HepG2 (cell line): Measurements from ENCODE around the gene PTPA. TPM values are rescaled to one million over a fixed set of nuclear protein-coding genes. Genes with fewer than 3 reads are reported as not detected.

Experiments used
- ATAC-seq: fragments of 200-7000 bp; cut with Tn5 transposase; 3 replicates; pipeline ENCODE4 v1.9.1; 2020; ENCODE audit warnings: mild to moderate bottlenecking, moderate library complexity
- BruUV-seq: library from RNA; stranded (reverse); fragments of 400-500 nt; replicated peaks from 2 replicates; lab custom pipeline; 2021; lab: Mats Ljungman, UMichigan
- CTCF ChIA-PET: fragments of 300-600 bp; formaldehyde crosslinking; extraction: SDS; loops from one replicate; lab custom pipeline; 2021; ENCODE audit warnings: low total read pairs, inconsistent platforms, low intra/inter-chr PET ratio; lab: Yijun Ruan, JAX
- POLR2A ChIA-PET: fragments of 350-600 bp; sonication (Branson Sonifier 250); formaldehyde crosslinking; loops from one replicate; lab custom pipeline; 2020; ENCODE audit warnings: antibody characterized with exemption, inconsistent platforms; lab: Yijun Ruan, JAX
- DNase-seq: peaks from one replicate; pipeline ENCODE4 v3.0.0-alpha.2; 2015; ENCODE audit warnings: low spot score
- FAIRE-seq: peaks from 3 replicates; lab custom pipeline; 2011; peaks lifted over from hg19 to GRCh38; lab: Jason Lieb, UNC
- H2AFZ ChIP-seq: one replicate; pipeline ENCODE4 v1.6.1; 2011; ENCODE audit warnings: low read length, inconsistent platforms
- H3K27ac ChIP-seq: fragments of 300-600 bp; 3 replicates; pipeline ENCODE4 v1.8.0; 2011; ENCODE audit warnings: mixed run types, mild to moderate bottlenecking, mixed read lengths, low read length, inconsistent platforms; ENCODE audit not compliant: insufficient read depth; ENCODE audit errors: extremely low read length
- H3K27me3 ChIP-seq, 2 experiments: fragments of 200-600 bp in 1 of 2; 2 replicates in 1 of 2; 3 replicates in 1 of 2; pipeline versions ENCODE4 v1.6.0 to v1.8.0; 2011; ENCODE audit warnings: low read length in 2 of 2, mild to moderate bottlenecking in 2 of 2, moderate library complexity in 2 of 2, inconsistent platforms in 1 of 2; ENCODE audit not compliant: insufficient read depth in 2 of 2, control insufficient read depth in 1 of 2
- H3K36me3 ChIP-seq, 2 experiments: fragments of 200-600 bp in 1 of 2; replicated peaks in 1 of 2; 2 replicates in 1 of 2; 3 replicates in 1 of 2; pipeline versions ENCODE4 v1.5.1 to v1.8.0; 2011; ENCODE audit warnings: low read length in 2 of 2, inconsistent platforms in 1 of 2; ENCODE audit not compliant: insufficient read depth in 2 of 2, control insufficient read depth in 1 of 2
- H3K4me1 ChIP-seq: 2 replicates; pipeline ENCODE4 v1.5.1; 2012; ENCODE audit warnings: low read length, inconsistent platforms; ENCODE audit not compliant: insufficient read depth
- H3K4me2 ChIP-seq: 2 replicates; pipeline ENCODE4 v1.6.0; 2011; ENCODE audit warnings: low read depth, low read length, inconsistent platforms
- H3K4me3 ChIP-seq, 3 experiments: fragments of 200-600 bp in 1 of 3; sonication (generic), shearing (Covaris generic) in 1 of 3; replicated peaks in 1 of 3; 2 replicates each; pipeline ENCODE4 v1.5.1; 2011 to 2016; ENCODE audit warnings: low read length in 3 of 3, inconsistent platforms in 2 of 3, low read depth in 2 of 3, mild to moderate bottlenecking in 2 of 3, control low read depth in 1 of 3, mixed read lengths in 1 of 3; ENCODE audit not compliant: insufficient read depth in 1 of 3
- H3K79me2 ChIP-seq: one replicate; pipeline ENCODE4 v1.6.1; 2011; ENCODE audit warnings: low read length, inconsistent platforms; ENCODE audit not compliant: insufficient read depth
- H3K9ac ChIP-seq: 2 replicates; pipeline ENCODE4 v1.6.0; 2011; ENCODE audit warnings: mild to moderate bottlenecking, low read depth, low read length, inconsistent platforms; ENCODE audit not compliant: insufficient read depth
- H3K9me3 ChIP-seq: 2 replicates; pipeline ENCODE4 v1.5.1; 2012; ENCODE audit warnings: mild to moderate bottlenecking, low read length
- H4K20me1 ChIP-seq: 2 replicates; pipeline ENCODE4 v1.6.0; 2011; ENCODE audit warnings: inconsistent platforms, mild to moderate bottlenecking, low read length, moderate library complexity; ENCODE audit not compliant: insufficient read depth
- ATF1 ChIP-seq: IDR thresholded peaks from 2 replicates; pipeline ENCODE4 v1.6.1; 2016; ENCODE audit warnings: mild to moderate bottlenecking, control low read depth
- HNF1B ChIP-seq: sonication (generic); formaldehyde crosslinking; IDR thresholded peaks from 2 replicates; pipeline ENCODE4 v1.5.1; 2020; ENCODE audit warnings: mild to moderate bottlenecking, moderate library complexity, missing genetic modification reagents
- MYC ChIP-seq: sonication (generic); formaldehyde crosslinking; IDR thresholded peaks from 2 replicates; pipeline ENCODE4 v1.9.0; 2021; ENCODE audit warnings: missing genetic modification reagents, borderline replicate concordance
- ZMAT3 ChIP-seq: sonication (generic); formaldehyde crosslinking; conservative IDR thresholded peaks from 2 replicates; pipeline ENCODE4 v1.7.0; 2021; ENCODE audit warnings: missing genetic modification reagents
- WGBS: methylation state at CpG from one replicate; pipeline ENCODE4 v1.1.6; 2017; ENCODE audit warnings: low lambda C conversion rate; 5-methylcytosine and 5-hydroxymethylcytosine counted together
- in situ Hi-C: cut with HindIII; loops from 2 replicates; pipeline ENCODE4 v1.10.0; 2017; ENCODE audit warnings: low pct_unique_long_range_greater_than_20kb; ENCODE audit not compliant: extremely low pct_ligation_motif_present
- intact Hi-C: fragments of 100-400 bp; cut with micrococcal nuclease; formaldehyde crosslinking; loops from one replicate; pipeline ENCODE4 v1.10.0; 2022; ENCODE audit not compliant: unreplicated experiment
- polyA plus RNA-seq, 8 experiments: library from polyadenylated mRNA; depleted of rRNA in 3 of 8; stranded (reverse) in 7 of 8; unstranded in 1 of 8; fragments of >200 nt; fragmentation: Illumina TruSeq in 4 of 8; extraction: Trizol in 4 of 8; gene quantifications; 2 replicates each; pipeline versions ENCODE4 v1.2.1 to v1.2.3, GENCODE V29; 2011 to 2016; ENCODE audit warnings: low read depth in 4 of 8, missing spikeins in 1 of 8, mixed read lengths in 1 of 8; ENCODE audit not compliant: insufficient read depth in 1 of 8
- total RNA-seq, 5 experiments: library from RNA; depleted of rRNA; stranded (reverse); fragments of >200 nt; fragmentation: Illumina TruSeq; extraction: Trizol; gene quantifications; 2 replicates each; pipeline ENCODE4 v1.2.3, GENCODE V29; 2016; ENCODE audit warnings: low read depth in 1 of 5
- TF ChIP-seq, protein P1 (sequence below), 2 experiments: sonication (generic) in 1 of 2; formaldehyde crosslinking in 1 of 2; IDR thresholded peaks; 2 replicates each; pipeline versions ENCODE4 v1.4.0 to v1.6.1; 2016 to 2020; ENCODE audit warnings: borderline replicate concordance in 1 of 2, low read depth in 1 of 2, mild to moderate bottlenecking in 1 of 2, missing genetic modification reagents in 1 of 2

Gene PTPA
- total and polyA plus RNA-seq, 2 of the 13 experiments (the other 11 are each of a cell fraction or from before 2014, with no cell fraction given), result 79.3 to 105 TPM

GRCh38 chr9:129142138-129142935 lies 31.1 kb downstream of the PTPA start:
- no TSS peak for BruUV-seq
- no peak for TF ChIP-seq ZMAT3 (CRISPR knock-in tag)
- TF ChIP-seq MYC (CRISPR knock-in tag), result peak; percentile 28; the same call in 1 of the 2 replicates
- no peak for ATAC-seq
- no peak for FAIRE-seq
- Histone ChIP-seq H3K79me2 (peaks cover 6% of the 10 kb centered on the region), H3K27me3 (no peaks in the 10 kb centered on the region), H2AFZ (no peak overlapping the region), H3K4me3 (no peak overlapping the region), H3K36me3 (peaks cover 8 to 45% of the 10 kb centered on the region in 2 experiments), H3K9ac (no peak overlapping the region), H4K20me1 (no peaks in the 10 kb centered on the region), H3K9me3 (no peaks in the 10 kb centered on the region), H3K27ac (no peak overlapping the region), H3K4me1 (peaks cover 64% of the 10 kb centered on the region), H3K4me2 (no peak overlapping the region)
- WGBS, result 96% methylated on average over 11 of the region's 15 CpGs
- CTCF ChIA-PET, result no interaction called here
- intact Hi-C loops (loop anchor here (5.0 kb wide), 1 partner anchor 35 kb away; the partner anchor contains the start of gene IER5L), in situ Hi-C loops (loop anchor here (5.0 kb wide), 2 partner anchors 35 to 480 kb away; partner anchors contain the start of genes C9orf50 and IER5L)
- POLR2A ChIA-PET, result interaction anchor here (0.9 to 1.8 kb wide), 4 partner anchors 32 to 478 kb away, joined by 3 to 6 read pairs (median 4); partner anchors contain the start of genes C9orf50 and IER5L
- DNase-seq, result no peak

- Histone ChIP-seq H3K27ac (no peak overlapping the region), H3K9me3 (no peaks in the 10 kb centered on the region), H4K20me1 (no peaks in the 10 kb centered on the region), H3K4me1 (peaks cover 64% of the 10 kb centered on the region), H3K4me3 (no peak overlapping the region), H3K36me3 (peaks cover 7 to 35% of the 10 kb centered on the region in 2 experiments), H3K9ac (no peak overlapping the region), H2AFZ (no peak overlapping the region), H3K27me3 (no peaks in the 10 kb centered on the region), H3K4me2 (0 out of 2 replicates have a peak overlapping the region, but pooled peaks have one; percentile 1), H3K79me2 (peaks cover 6% of the 10 kb centered on the region)
- WGBS, result 64% methylated on average over 5 of the region's 14 CpGs
- no TSS peak for BruUV-seq
- in situ Hi-C loops (loop anchor here (5.0 kb wide), 2 partner anchors 34 to 479 kb away; partner anchors contain the start of genes C9orf50 and IER5L), intact Hi-C loops (loop anchor here (5.0 kb wide), 1 partner anchor 34 kb away; the partner anchor contains the start of gene IER5L)
- ChIA-PET POLR2A (interaction anchor here (0.8 to 1.8 kb wide), 5 partner anchors 24 to 478 kb away, joined by 3 to 6 read pairs (median 4); partner anchors contain the start of genes C9orf50 and IER5L), CTCF (interaction anchor here (1.6 kb wide), 1 partner anchor 39 kb away, joined by 3 read pairs; no protein-coding TSS in a partner anchor)
- FAIRE-seq, result peak; percentile 76
- peak; percentile 53 for DNase-seq
- peak; percentile 28 for ATAC-seq
- TF ChIP-seq ATF1 (CRISPR knock-in tag) (no peak), HNF1B (CRISPR knock-in tag) (0 out of 2 replicates have a peak, but pooled peaks have one; percentile 47)
- TF ChIP-seq, protein P1, sequence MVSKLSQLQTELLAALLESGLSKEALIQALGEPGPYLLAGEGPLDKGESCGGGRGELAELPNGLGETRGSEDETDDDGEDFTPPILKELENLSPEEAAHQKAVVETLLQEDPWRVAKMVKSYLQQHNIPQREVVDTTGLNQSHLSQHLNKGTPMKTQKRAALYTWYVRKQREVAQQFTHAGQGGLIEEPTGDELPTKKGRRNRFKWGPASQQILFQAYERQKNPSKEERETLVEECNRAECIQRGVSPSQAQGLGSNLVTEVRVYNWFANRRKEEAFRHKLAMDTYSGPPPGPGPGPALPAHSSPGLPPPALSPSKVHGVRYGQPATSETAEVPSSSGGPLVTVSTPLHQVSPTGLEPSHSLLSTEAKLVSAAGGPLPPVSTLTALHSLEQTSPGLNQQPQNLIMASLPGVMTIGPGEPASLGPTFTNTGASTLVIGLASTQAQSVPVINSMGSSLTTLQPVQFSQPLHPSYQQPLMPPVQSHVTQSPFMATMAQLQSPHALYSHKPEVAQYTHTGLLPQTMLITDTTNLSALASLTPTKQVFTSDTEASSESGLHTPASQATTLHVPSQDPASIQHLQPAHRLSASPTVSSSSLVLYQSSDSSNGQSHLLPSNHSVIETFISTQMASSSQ (IDR thresholded peaks at IDR 0.05; ENCODE audit: low read depth), result no peak
- TF ChIP-seq, protein P1 (CRISPR knock-in tag; IDR thresholded peaks at IDR 0.05; ENCODE audit: borderline replicate concordance), result peak; percentile 18; the same call in 1 of the 2 replicates
These were observed 32.1 kb downstream of the PTPA start for GRCh38 chr9:129143031-129143927.
